ENCODE data around the gene OSBPL7. TPM values are rescaled to one million over a fixed set of nuclear protein-coding genes. Genes with fewer than 3 reads are reported as not detected.

Gene OSBPL7
- total and polyA plus RNA-seq, 2 of the 4 experiments (the other 2 are of a cell fraction), result 5.2 to 14.5 TPM

- ChIA-PET CTCF (no interaction called here), POLR2A (ENCODE audit: unreplicated experiment) (no interaction called here)
- Histone ChIP-seq H3K79me1 (ENCODE audit: low read depth in 1 of 2, low read length in 2 of 2) (peaks cover 17 to 28% of the 10 kb centered on the region in 2 experiments), H3K18ac (ENCODE audit: low read depth, low read length) (no peak overlapping the region), H2AK9ac (replicated peaks; ENCODE audit: low read depth, low read length, poor library complexity) (no peak overlapping the region), H4K20me1 (ENCODE audit: insufficient read depth, low read length) (peaks cover 3% of the 10 kb centered on the region; the same call in 1 of the 2 replicates), H3K27ac (ENCODE audit: insufficient read depth, low read length) (no peak overlapping the region), H3K14ac (replicated peaks; ENCODE audit: low read depth, low read length) (no peak overlapping the region), H2BK20ac (ENCODE audit: low read depth, low read length) (no peak overlapping the region), H2BK5ac (ENCODE audit: low read depth, low read length, poor library complexity, severe bottlenecking) (no peak overlapping the region), H3K4me2 (ENCODE audit: low read depth, low read length) (no peak overlapping the region), H3K9ac (ENCODE audit: low read depth, low read length) (no peak overlapping the region), H3K36me3 (ENCODE audit: control insufficient read depth, insufficient read depth, low read length) (peaks cover 23% of the 10 kb centered on the region), H2BK120ac (ENCODE audit: low read depth, low read length) (no peak overlapping the region), H3K9me1 (ENCODE audit: insufficient read depth, low read length) (peaks cover 13% of the 10 kb centered on the region), H3K23ac (ENCODE audit: low read depth, low read length) (no peak overlapping the region), H4K8ac (ENCODE audit: low read depth in 2 of 2, low read length in 2 of 2) (no peak overlapping the region), H4K5ac (ENCODE audit: low read depth, low read length) (no peak overlapping the region), H3K4me3 (ENCODE audit: insufficient read depth, low read depth, low read length) (no peak overlapping the region), H3K27me3 (ENCODE audit: control insufficient read depth, insufficient read depth, low read length) (no peaks in the 10 kb centered on the region), H2AFZ (replicated peaks; ENCODE audit: low read length, poor library complexity) (no peak overlapping the region), H2AK5ac (ENCODE audit: low read depth, low read length) (no peak overlapping the region), H2BK15ac (ENCODE audit: low read depth, low read length) (no peak overlapping the region), H3K9me3 (ENCODE audit: control insufficient read depth, insufficient read depth, low read length) (no peaks in the 10 kb centered on the region), H4K91ac (ENCODE audit: insufficient read depth, low read depth, low read length) (no peak overlapping the region), H3K56ac (ENCODE audit: extremely low read depth, insufficient read depth, low read length) (no peak overlapping the region), H3K4me1 (ENCODE audit: control insufficient read depth, insufficient read depth, low read length) (peaks cover 6% of the 10 kb centered on the region), H3K4ac (ENCODE audit: low read depth, low read length) (no peak overlapping the region)
- BruUV-seq (replicated peaks), result no TSS peak
- intact Hi-C loops (cut with micrococcal nuclease) (no loop called here), dilution Hi-C loops (cut with HindIII; ENCODE audit: low sequenced_read_pairs, unreplicated experiment) (no loop called here), in situ Hi-C loops (cut with MboI; ENCODE audit: low sequenced_read_pairs) (no loop called here)
- TF ChIP-seq MAFK (IDR thresholded peaks at IDR 0.05; ENCODE audit: low read depth, low read length), result peak; percentile 47
- no peak for TF ChIP-seq SMC3 (IDR thresholded peaks at IDR 0.05; ENCODE audit: low read depth, low read length)
- DNase-seq (no peak), ATAC-seq (ENCODE audit: low read depth) (no peak)
- no CpG with 5 or more reads among the region's 3 CpGs for WGBS, 2 experiments (ENCODE audit: extremely low coverage in 2 of 2, insufficient read length in 1 of 2)
Measured at GRCh38 chr17:47829870-47830269, 8.3 kb upstream of the OSBPL7 start.

All from IMR-90 (cell line).